ENCODE data around the gene MRPS6.

DNA sequence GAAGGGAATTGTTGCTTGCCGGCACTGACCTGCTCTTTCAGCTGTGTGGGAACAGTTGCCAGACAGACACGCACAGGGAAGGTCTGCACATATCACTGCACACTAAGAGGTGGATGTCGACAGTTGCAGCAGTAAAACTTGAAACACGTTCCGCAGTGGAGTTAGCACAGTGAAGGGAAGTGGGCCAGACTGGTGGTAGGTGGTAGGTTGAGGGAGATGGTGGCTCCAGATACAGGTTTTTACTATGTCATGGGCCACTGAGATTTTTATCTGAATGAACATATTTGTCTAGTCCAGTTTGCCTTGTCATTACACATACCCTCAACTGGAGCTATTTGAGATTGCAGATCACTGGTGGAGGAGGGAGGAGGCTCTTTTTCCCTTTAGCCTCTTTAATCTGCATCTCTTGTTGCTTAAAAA, 13.5 kb downstream of the MRPS6 start:
- TF ChIP-seq GATA2 (IDR thresholded peaks at IDR 0.05; ENCODE audit: low read depth, low read length) (no peak; the same call in 1 of the 2 replicates), GATA3 (IDR thresholded peaks at IDR 0.05; ENCODE audit: low read depth, low read length) (no peak)

Data from SH-SY5Y (cell line).